Lower leg skin (tissue), 4 donors: ENCODE results near the gene CHRNA5. TPM values are rescaled to one million over a fixed set of nuclear protein-coding genes. Genes with fewer than 3 reads are reported as not detected.

Experiments used
- DNase-seq, 2 donors: peaks; one replicate each; pipeline ENCODE4 v3.0.0-alpha.2; 2019; ENCODE audit warnings: low spot score in 2 of 2
- H3K4me3 ChIP-seq: fragments of 200-600 bp; sonication (generic); 2 replicates; pipeline ENCODE4 v1.5.1; 2017; ENCODE audit warnings: mild to moderate bottlenecking, low read depth; ENCODE audit not compliant: poor library complexity, severe bottlenecking
- POLR2A ChIP-seq, 2 donors: fragments of 450-650 bp; IDR thresholded peaks; one replicate each; pipeline ENCODE4 v1.6.1; 2016 to 2017; ENCODE audit warnings: antibody characterized with exemption in 2 of 2, mild to moderate bottlenecking in 1 of 2, moderate library complexity in 1 of 2
- WGBS, 2 donors: methylation state at CpG; one replicate each; pipeline ENCODE4 v1.1.5; 2018; 5-methylcytosine and 5-hydroxymethylcytosine counted together
- intact Hi-C: fragments of 100-400 bp; cut with DNase I; formaldehyde crosslinking; loops from one replicate; pipeline ENCODE4 v1.15.0; 2023; ENCODE audit warnings: low total_unique reads
- total RNA-seq, 4 donors: library from RNA; depleted of rRNA; stranded (reverse); fragments of >200 nt; gene quantifications; one replicate each; pipeline ENCODE4 v1.1.0, GENCODE V29; 2016
- TF ChIP-seq, protein P1 (sequence below), 3 donors: fragments of 450-650 bp; IDR thresholded peaks; one replicate each; pipeline ENCODE4 v1.5.1; 2016; ENCODE audit warnings: antibody characterized with exemption in 3 of 3, mild to moderate bottlenecking in 3 of 3, moderate library complexity in 2 of 3

CHRNA5 gene
- total RNA-seq, 4 donors from 2014 or later = 0.27 to 0.84 (median 0.64) TPM

DNA sequence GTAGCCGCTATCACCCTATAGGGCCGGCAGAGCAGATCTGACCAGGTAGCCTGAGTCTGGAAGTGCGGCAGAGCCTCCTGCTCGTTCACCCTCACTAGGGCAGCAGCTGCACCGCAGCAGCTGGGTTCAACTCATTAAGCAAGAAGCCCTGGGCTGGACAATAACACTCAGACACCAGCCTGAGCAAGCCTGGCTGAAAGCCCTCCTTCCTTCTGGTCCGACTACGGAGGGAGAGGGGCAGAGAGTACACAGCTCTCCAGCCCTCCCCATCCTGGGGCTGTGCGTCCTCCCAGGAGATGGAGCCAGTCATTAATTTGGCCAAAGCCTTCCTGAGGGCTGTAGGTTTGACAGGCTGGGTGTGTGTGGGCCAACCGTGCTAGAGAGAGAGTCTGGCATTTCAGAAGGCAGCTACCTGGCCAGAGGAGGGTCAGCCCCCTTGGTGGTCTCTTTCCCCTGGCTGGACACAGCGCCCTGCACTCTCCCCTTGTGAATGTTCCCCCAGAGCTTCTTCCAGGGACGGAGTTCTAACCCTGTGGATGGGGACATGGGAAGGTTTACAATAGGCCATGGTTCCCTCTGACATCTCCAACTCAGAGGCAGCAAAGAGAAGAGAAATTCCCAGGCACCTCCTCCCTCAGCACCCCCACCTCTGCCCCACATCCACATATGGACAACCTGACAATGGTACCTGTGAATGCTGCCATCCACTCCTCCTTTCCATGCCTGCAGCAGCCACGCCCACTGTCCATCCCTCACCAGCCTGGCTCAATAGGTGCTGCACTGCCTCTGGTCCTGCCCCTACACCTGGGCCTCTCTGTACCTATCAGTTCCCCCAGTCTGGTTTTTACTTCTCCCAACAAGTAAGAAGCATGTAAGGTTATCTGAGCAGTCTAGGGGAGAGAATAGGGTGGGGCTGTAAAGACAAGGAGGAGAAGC is 69.2 kb downstream of the CHRNA5 start:
- peak in 1 of 2 donors; percentile 78 for DNase-seq
- WGBS, 2 donors = 89 to 90% methylated on average over 7 to 12 of the region's 12 CpGs
- TF ChIP-seq, protein P1, sequence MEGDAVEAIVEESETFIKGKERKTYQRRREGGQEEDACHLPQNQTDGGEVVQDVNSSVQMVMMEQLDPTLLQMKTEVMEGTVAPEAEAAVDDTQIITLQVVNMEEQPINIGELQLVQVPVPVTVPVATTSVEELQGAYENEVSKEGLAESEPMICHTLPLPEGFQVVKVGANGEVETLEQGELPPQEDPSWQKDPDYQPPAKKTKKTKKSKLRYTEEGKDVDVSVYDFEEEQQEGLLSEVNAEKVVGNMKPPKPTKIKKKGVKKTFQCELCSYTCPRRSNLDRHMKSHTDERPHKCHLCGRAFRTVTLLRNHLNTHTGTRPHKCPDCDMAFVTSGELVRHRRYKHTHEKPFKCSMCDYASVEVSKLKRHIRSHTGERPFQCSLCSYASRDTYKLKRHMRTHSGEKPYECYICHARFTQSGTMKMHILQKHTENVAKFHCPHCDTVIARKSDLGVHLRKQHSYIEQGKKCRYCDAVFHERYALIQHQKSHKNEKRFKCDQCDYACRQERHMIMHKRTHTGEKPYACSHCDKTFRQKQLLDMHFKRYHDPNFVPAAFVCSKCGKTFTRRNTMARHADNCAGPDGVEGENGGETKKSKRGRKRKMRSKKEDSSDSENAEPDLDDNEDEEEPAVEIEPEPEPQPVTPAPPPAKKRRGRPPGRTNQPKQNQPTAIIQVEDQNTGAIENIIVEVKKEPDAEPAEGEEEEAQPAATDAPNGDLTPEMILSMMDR (IDR thresholded peaks at IDR 0.05) = no peak
- intact Hi-C loops = no loop called here
- no peak overlapping the region for H3K4me3 ChIP-seq

DNA sequence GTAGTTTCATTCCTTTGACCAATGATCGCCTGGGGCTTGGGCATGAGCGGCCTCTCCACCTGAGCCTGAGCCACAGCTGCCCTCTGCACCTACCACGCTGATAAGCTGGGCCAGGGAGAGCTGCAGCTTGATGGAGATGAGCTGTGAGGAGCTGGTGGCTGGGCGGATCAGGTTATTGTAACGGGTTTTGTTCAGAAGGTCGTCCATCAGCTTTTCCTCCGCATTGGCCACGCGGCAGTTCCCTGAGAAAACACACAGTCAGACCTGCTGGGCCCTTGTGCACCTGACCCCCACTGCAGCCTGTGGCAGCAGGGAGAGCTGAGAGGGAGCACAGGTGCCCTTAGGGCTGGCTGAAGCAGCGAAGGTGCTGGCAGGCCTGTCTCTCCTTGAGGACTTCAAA is 70.0 kb downstream of the CHRNA5 start:
- intact Hi-C loops = no loop called here
- peak in 1 of 2 donors; percentile 72 for DNase-seq
- TF ChIP-seq POLR2A (IDR thresholded peaks at IDR 0.05) = no peak
- TF ChIP-seq, protein P1 (IDR thresholded peaks at IDR 0.05) = no peak
- no peak overlapping the region for H3K4me3 ChIP-seq
- WGBS, 2 donors = 95% methylated on average over 10 of the region's 10 CpGs

DNA sequence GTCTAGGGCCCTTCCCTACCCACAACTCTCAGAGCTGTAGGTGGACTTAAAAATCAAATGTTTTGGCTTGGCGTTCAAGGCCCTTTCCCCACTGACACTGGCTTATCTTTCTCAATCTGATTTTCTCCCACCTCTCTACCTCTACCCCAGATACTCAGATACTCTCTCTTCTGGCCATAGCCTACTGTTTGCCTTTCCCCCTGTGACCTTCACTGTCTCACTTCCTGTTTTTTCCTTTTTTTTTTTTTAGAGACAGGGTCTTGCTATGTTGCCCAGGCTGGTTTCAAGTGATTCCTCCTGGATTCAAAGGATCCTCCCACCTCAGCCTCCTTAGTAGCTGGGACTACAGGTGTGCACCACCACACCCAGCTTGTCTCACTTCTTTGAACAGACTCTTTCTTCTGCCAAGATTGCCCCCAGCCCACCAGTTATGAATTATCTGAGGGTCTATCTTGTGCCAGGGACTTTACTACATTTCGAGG is 71.1 kb downstream of the CHRNA5 start:
- intact Hi-C loops = no loop called here
- TF ChIP-seq, protein P1 (IDR thresholded peaks at IDR 0.05) = no peak
- no peak for TF ChIP-seq POLR2A (IDR thresholded peaks at IDR 0.05)
- WGBS, 2 donors = 90 to 91% methylated on average over 2 of the region's 2 CpGs
- no peak for DNase-seq
- H3K4me3 ChIP-seq = no peak overlapping the region

DNA sequence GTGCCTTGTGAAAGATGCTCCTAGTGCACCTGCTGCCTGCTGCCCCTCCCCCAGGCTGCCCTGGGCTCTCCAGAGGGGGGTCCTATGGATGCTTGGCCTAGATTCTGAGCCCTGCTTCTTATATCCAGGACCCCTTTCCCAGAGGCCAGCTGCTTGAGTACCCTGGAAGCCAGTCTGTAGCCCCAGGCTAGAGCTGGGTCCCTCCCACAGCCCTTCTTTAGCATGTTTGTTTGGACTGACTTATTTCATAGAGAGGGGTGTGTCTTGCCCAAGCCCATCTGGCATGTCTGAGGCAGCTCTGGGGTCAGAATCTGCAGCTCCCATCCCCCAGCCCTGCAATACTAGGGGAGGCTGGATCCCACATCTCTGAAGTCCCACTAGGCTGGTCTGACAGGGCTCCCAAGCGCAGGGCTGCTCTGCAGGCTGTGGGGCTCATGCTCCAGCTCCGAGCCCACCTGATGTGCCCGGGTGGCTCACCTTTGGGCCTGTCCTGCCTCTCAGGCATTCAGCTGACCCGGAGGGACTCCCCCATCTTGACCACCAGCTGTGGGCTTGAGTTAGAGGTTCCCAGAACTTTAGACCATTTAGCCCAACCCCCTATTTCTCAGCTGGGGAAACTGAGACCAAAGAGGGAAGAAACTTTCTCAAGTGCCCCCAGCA is 72.6 kb downstream of the CHRNA5 start:
- TF ChIP-seq POLR2A (IDR thresholded peaks at IDR 0.05) = no peak
- TF ChIP-seq, protein P1 (IDR thresholded peaks at IDR 0.05) = no peak
- 79 to 83% methylated on average over 4 of the region's 4 CpGs for WGBS, 2 donors
- intact Hi-C loops = no loop called here
- no peak overlapping the region for H3K4me3 ChIP-seq
- no peak for DNase-seq

DNA sequence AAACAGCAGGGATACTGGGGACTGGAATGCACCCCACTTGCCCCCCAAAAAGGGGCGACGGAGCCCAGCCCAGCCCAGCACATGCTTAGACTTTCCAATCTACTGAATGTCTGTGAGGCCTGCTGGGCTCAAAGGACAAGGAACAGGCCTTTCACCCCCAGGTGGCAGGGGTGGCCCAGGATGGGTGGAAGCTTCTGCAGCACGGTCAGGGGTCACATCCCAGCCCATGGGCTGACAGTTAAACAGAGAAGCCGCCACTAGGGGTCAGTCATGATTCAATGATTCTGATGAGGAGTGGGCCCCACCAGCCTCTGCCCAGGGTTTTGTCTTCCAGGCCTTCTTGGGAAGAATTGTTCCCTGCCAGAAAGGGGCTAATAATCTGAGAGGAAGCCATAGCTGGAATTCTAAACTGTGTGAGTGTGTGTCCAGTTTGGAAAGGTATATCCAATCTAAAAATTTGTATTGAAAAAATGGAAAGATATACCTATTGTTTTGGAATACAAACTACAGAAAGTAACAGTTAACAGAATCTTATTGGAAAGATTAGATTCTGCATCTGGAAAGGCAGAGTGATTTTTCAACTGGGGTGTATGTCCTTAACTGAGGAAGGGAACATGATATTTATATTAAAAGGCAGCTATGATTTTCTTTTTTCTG is 73.5 kb downstream of the CHRNA5 start:
- H3K4me3 ChIP-seq = no peak overlapping the region
- WGBS, 2 donors = 49 to 55% methylated on average over 4 of the region's 4 CpGs
- TF ChIP-seq, protein P1 (IDR thresholded peaks at IDR 0.05) = no peak
- TF ChIP-seq POLR2A (IDR thresholded peaks at IDR 0.05) = no peak
- intact Hi-C loops = no loop called here
- DNase-seq = no peak
